HEK293T (cell line): ENCODE results near the gene WDR36.

Source experiments
- ELF4 ChIP-seq: fragments of 450-650 bp; IDR thresholded peaks from 2 replicates; pipeline ENCODE4 v1.6.1; 2017; ENCODE audit warnings: antibody characterized with exemption
- HDGF ChIP-seq: fragments of 450-650 bp; IDR thresholded peaks from 2 replicates; pipeline ENCODE4 v1.6.1; 2017; ENCODE audit warnings: antibody characterized with exemption, borderline replicate concordance

DNA sequence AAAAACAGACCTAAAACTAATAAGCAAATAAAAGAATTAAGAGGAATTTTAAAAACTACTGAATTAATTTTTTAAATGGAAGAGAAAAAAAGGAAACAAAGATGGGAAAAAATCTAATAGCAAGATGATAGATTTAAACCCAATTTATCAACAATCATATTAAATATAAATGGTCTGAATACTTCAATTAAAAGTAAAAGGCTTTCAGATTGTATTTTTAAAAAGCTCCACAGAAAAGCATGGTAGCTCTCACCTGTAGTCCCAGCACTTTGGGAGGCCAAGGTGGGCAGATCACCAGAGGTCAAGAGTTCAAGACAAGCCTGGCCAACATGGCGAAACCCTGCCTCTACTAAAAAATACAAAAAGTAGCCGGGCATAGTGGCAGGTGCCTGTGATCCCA, 32.0 kb upstream of the WDR36 start:
- TF ChIP-seq ELF4, result no peak
- TF ChIP-seq HDGF, result no peak
